AG20443 (cell line): ENCODE results near the gene CTIF.

Source experiments
- DNase-seq: peaks from one replicate; pipeline ENCODE4 v3.0.0; 2012; ENCODE audit warnings: low spot score, mixed read lengths

Gene CTIF

DNA sequence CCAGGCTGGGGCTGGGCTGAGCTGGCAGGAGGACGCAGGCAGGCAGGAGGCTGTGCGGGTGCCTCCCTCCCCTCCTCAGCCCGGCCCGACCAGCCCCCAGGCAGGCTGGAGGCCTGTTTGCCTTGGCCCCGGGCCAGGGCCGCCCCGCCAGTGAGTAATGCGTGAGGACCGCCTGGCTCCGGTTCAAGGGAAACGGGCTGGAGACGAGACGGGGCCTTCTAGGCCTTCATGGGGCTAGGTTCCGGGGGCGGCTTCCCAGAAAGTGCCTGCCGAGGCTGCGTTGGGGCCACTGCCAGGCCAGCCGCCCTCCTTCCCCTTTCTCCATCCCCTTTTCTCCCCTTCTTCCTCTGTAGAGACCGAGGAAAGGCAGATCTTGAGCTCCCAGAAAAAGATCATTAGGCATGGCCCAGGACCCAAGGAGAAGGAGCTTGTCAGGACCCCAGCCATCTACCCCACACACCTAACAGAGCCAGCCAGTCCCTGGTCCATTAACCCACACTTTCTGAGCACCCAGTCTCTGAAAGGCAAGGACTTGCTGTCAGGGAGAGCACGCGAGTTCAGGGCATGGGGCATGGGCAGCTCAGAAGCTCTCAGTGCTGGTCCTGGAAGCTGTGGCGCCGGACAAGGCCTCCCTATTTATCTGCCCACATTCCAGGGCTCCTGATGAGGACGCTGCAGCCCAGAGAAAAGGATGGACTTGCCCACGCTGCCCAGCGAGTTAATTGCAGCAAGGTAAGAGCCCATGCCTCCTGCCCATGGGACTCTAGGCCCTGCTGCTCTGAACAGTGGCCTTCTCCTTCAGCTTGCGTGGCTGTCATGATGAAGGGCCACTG is 363.4 kb downstream of the CTIF start:
- DNase-seq: peak; percentile 96

DNA sequence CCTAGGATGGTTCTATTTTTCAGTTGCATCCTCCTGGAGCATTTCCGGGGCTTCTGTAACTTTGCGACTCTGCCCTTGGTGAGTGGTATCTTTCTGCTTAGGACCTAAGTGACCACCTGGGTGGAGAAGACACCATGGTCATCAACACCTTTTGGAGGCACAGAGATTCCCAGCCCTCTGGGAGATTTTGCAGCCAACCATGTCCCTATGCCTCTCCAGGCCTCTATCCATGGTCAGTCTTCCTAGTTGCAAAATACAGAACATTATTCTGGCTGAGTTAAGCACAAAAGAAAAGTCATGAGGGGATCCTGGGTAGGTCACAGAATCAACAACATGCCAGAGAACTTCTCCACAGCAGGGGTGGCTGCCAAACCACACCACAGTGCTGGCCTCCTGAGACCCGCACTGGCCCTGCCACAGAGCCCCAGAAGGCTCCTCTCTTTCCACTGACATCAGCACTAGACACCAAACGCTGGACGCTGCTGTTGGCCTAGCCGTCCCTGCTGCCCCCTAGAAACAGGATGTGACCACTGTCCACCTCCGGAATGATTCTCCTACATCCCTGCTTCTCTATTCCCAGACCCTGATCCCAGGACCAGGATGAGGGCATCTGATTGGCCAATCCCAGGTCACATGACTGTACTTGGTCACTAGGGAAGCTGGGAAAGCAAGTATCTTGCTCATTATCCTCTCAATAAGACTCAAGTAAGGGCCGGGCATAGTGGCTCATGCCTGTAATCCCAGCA is 364.2 kb downstream of the CTIF start:
- DNase-seq: peak; percentile 65

DNA sequence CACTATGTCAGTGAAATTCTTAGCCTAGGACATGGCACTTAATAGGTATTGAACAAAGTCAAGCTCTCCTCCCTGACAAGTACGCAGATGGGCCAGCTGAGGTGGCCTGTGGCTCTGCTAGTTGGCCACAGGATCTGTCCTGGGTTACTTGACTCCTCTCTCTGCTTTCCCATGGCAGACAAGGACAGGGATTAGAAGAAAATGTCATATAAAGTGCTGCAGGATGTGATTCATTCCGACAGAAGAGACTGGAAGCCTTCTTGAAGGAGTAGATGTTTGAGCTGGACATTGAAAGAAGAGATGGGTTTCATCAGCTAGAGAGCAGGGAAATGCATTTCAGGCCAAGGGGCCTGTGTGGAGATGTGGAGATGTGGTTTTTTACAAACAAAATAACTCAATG is 365.3 kb downstream of the CTIF start:
- no peak for DNase-seq

DNA sequence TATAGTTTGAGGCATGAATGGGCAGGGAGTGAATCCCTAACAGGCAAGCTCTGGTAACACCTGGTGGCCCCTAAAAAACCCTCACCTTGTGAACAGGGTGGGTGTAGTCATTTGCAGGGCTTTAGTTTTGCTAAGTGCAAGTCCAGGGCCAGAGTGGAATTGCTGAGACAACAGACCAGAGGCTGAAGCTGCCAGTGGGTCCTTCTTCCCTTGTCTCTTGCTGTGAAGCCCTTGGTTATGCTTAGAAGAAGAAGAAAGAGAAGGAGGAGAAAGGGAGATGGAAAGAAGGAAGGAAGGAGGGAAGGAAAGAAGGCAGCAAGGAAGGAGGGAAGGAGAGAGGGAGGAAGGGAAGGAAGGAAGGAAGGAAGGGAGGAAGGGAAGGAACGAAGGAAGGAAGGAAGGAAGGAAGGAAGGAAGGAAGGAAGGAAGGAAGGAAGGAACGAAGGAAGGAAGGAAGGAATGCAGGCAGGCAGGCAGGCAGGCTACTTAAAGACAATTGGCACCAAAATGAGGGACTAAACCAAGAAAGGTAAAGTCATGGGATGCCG is 366.1 kb downstream of the CTIF start:
- DNase-seq: no peak

DNA sequence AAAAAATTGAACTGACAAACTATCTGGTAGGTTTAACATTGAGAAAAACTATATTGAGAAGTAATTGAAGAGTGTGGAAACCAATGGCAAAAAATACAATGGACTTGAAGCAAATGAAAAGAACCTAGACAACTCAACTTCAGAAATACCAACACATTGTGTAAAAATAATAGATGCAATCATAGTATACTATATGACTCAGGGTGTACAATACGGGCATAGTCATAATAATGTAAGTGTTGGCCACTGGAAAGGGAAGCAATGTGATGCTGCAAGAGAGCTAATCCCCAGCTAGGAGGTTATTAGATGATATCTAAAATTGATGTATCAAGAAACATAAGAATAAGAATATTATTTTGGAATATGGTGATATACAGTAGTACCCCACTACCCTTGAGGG is 366.7 kb downstream of the CTIF start:
- DNase-seq: no peak

DNA sequence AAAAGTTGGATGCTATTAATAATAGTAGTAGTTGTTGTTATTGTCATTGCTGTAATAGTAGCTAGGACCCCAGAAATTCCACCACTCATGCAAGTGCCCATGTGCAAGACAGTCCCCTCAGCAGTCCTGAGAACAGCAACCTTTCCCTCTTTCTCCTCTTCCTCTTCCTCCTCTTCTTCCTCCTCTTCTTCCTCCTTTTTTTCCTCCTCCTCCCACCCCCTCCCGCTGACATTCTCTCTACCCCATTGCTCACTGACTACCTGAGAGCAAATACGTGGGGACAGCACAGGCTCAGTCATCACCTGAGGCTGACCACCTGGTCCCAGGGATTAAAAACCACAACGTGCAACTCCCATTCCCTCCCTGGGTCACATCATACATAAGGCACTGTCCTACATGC is 370.1 kb downstream of the CTIF start:
- no peak for DNase-seq

DNA sequence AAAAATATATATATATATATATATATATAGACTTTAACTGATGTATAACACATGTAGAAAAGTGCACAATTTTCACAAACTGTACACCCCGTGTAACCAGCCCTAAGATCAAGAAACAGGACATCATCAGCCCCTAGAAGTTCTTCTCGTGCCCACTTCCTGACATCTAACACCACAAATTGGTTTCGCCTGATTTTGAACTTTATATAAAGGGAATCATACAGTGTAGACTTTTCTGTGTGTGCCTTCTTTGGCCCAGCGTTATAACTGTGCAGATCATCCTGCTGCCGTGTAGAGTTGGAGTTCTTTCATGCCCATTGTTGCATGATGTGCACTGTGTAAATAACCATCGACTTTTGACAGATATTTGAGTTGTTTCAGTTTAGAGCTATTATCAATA is 370.9 kb downstream of the CTIF start:
- no peak for DNase-seq

DNA sequence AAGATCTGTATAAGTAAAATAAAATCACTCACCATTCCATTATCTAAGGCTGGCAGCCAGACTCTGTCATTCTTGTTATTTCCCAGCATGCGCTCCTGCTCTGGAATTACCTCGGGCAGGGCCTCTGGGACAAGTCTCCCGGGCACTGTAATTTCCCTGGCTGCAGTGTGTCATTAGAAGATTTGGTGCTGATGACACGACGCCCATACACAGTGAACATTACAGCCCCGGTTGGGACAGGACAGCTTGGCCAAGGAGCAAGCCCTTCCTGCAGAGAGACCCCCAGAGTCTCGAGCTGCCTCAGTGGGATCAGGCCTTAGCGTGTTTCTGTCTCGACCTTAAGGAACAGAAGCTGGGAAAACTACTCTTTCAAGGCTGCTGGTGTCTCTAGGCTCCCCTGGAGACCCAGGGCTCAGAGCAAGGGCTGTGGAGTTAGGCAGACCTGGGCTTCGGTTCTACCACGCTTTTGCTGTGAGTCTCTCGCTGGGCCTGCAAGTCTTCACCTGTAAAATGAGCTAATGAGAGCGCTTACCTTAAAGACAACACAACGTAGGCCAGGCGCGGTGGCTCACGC is 372.2 kb downstream of the CTIF start:
- DNase-seq: no peak
